Common myeloid progenitor, CD34-positive (primary cell): ENCODE measurements around the gene FER.
"Not testable (repeated sequence)": the region's sequence is repeated elsewhere in the genome, so short reads cannot be mapped to it uniquely, and the experiment has no call there.

Experiments used
- CTCF ChIA-PET: fragments of 350-600 bp; sonication (Branson Sonifier 250); formaldehyde crosslinking; loops from one replicate; lab custom pipeline; 2021; ENCODE audit warnings: antibody characterized with exemption; lab: Charles Lee
- POLR2A ChIA-PET: fragments of 350-600 bp; sonication (Branson Sonifier 250); formaldehyde crosslinking; loops from one replicate; lab custom pipeline; 2021; ENCODE audit warnings: antibody characterized with exemption; lab: Charles Lee
- DNase-seq, 3 donors: peaks; one replicate each; pipeline versions ENCODE4 v3.0.0 to v3.0.0-alpha.2; 2013
- H3K27ac ChIP-seq, 2 experiments: 1 replicate in 1 of 2; 2 replicates in 1 of 2; pipeline ENCODE4 v1.7.0; 2013; ENCODE audit warnings: inconsistent platforms in 2 of 2, low read length in 2 of 2, mild to moderate bottlenecking in 2 of 2, low read depth in 1 of 2, moderate library complexity in 1 of 2; ENCODE audit not compliant: severe bottlenecking in 2 of 2, insufficient read depth in 1 of 2, poor library complexity in 1 of 2
- H3K27me3 ChIP-seq, 5 experiments: replicated peaks in 2 of 5; 1 replicate in 3 of 5; 2 replicates in 2 of 5; pipeline versions ENCODE4 v1.6.1 to v1.7.0; 2013; ENCODE audit warnings: low read length in 4 of 5, mild to moderate bottlenecking in 2 of 5, moderate library complexity in 2 of 5, inconsistent platforms in 1 of 5; ENCODE audit not compliant: insufficient read depth in 5 of 5, control insufficient read depth in 4 of 5
- H3K36me3 ChIP-seq, 4 experiments: 1 replicate in 2 of 4; 2 replicates in 2 of 4; pipeline versions ENCODE4 v1.6.1 to v1.7.0; 2013; ENCODE audit warnings: low read length in 3 of 4, control low read depth in 1 of 4, mild to moderate bottlenecking in 1 of 4; ENCODE audit not compliant: control insufficient read depth in 4 of 4, insufficient read depth in 4 of 4
- H3K4me1 ChIP-seq, 4 experiments: 1 replicate in 3 of 4; 2 replicates in 1 of 4; pipeline versions ENCODE4 v1.6.1 to v1.7.1; 2013; ENCODE audit warnings: low read length in 3 of 4, mild to moderate bottlenecking in 3 of 4, control low read depth in 1 of 4, inconsistent platforms in 1 of 4, moderate library complexity in 1 of 4; ENCODE audit not compliant: control insufficient read depth in 4 of 4, insufficient read depth in 4 of 4; ENCODE audit errors: control extremely low read depth in 1 of 4
- H3K4me3 ChIP-seq, 7 experiments: 1 replicate in 4 of 7; 2 replicates in 3 of 7; pipeline versions ENCODE4 v1.5.1 to v1.7.0; 2013; ENCODE audit warnings: mild to moderate bottlenecking in 7 of 7, low read length in 6 of 7, moderate library complexity in 6 of 7, inconsistent platforms in 2 of 7, low read depth in 2 of 7, control low read depth in 1 of 7; ENCODE audit not compliant: insufficient read depth in 4 of 7, control insufficient read depth in 1 of 7; ENCODE audit errors: extremely low read depth in 1 of 7
- H3K9me3 ChIP-seq, 5 experiments: 1 replicate in 4 of 5; 2 replicates in 1 of 5; pipeline versions ENCODE4 v1.6.1 to v1.7.1; 2013; ENCODE audit warnings: low read length in 4 of 5, mild to moderate bottlenecking in 2 of 5, inconsistent platforms in 1 of 5, low read depth in 1 of 5, moderate library complexity in 1 of 5; ENCODE audit not compliant: control insufficient read depth in 4 of 5, insufficient read depth in 2 of 5; ENCODE audit errors: control extremely low read depth in 1 of 5
- WGBS: methylation state at CpG from one replicate; pipeline ENCODE4 v1.1.5; 2013; ENCODE audit not compliant: insufficient coverage; 5-methylcytosine and 5-hydroxymethylcytosine counted together

The FER gene

GRCh38 chr5:109016300-109016699 lies 268.6 kb downstream of the FER start:
- CTCF ChIA-PET = no interaction called here
- peak in 1 of 3 donors; percentile 8 for DNase-seq
- no CpG with 5 or more reads among the region's 1 CpG for WGBS
- no peaks in the 10 kb centered on the region for H3K9me3 ChIP-seq
- POLR2A ChIA-PET = no interaction called here
- no peak overlapping the region for H3K4me3 ChIP-seq
- no peaks in the 10 kb centered on the region for H3K36me3 ChIP-seq
- no peak overlapping the region for H3K27ac ChIP-seq
- peaks cover 0 to 3% (median 0%) of the 10 kb centered on the region in 4 experiments for H3K4me1 ChIP-seq
- H3K27me3 ChIP-seq = no peaks in the 10 kb centered on the region

DNA sequence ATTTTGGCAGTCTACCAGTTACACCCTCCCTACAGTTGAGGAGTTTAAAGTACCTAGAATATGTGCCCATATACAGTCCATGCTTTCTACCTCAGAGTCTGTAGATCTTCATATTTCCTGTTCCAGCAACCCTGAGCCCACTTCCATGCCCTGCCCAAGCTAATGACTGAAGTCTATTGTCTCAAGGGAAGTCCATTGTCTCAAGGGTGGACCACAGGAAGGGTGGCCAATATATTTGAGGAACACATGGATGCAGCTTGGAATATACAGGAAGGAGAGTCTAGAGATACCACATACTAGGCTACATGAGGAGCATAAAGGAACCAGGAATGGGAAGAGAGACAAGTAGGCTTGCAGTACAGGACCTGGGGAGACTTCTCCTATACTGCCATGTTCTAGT lies 274.4 kb downstream of the FER start:
- Histone ChIP-seq H3K36me3 (no peaks in the 10 kb centered on the region), H3K4me3 (no peak overlapping the region)
- CTCF ChIA-PET = no interaction called here

DNA sequence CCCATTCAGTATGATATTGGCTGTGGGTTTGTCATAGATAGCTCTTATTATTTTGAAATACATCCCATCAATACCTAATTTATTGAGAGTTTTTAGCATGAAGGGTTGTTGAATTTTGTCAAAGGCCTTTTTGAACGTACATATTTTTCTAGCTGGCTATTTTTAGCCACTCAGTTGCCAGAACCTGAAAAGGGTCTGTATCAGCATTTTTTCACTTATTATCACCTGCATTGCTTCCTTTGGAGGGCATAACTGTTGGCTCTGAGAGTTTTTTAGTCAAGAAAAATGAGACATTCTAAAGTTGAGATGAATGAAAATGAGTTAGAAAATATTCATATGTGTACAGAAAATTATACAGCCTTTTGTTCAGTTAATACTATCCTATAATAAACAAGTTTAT lies 278.0 kb downstream of the FER start:
- H3K4me3 ChIP-seq, POLR2A ChIA-PET, H3K4me1 ChIP-seq, H3K36me3 ChIP-seq, H3K9me3 ChIP-seq, DNase-seq, CTCF ChIA-PET, H3K27ac ChIP-seq, H3K27me3 ChIP-seq: not testable (repeated sequence)
- WGBS = no CpG with 5 or more reads among the region's 1 CpG

More for the DNA sequence above, 274.4 kb downstream of the FER start:
- Histone ChIP-seq H3K27ac (no peak overlapping the region), H3K27me3 (no peaks in the 10 kb centered on the region), H3K9me3 (peaks cover 0 to 4% (median 0%) of the 10 kb centered on the region in 5 experiments), H3K4me1 (no peaks in the 10 kb centered on the region)
- DNase-seq = no peak
- POLR2A ChIA-PET = no interaction called here

DNA sequence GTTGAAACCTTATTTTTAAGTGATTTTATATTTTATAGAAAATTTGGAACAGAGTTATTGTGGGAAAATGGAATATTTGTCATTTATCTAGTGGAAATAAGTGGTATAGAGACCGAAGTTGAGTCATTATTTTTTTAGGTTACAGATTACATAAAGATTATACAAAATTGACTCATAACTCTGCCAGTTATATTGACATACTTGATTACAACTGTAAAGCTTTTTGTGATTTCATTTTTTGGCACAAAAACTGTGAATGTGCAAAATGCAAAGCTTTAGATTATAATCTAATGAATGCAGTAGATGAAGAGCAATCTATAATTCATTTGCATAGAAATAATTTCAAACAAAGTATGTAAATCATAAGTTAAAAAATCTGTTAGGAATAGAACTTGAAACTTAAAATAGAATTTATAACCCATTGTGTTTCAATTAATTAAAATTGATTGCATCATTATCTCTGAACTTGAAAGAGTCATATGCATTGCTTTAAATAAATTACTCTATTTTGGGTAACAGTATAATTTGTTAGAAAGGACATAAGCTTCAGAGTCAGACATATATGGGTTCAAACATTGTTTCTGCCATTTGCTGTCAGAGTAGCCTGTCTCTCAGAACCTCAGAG lies 280.4 kb downstream of the FER start:
- WGBS = no CpG with 5 or more reads among the region's 1 CpG
- no peaks in the 10 kb centered on the region for H3K4me1 ChIP-seq
- peaks cover 0 to 4% (median 0%) of the 10 kb centered on the region in 5 experiments for H3K9me3 ChIP-seq
- H3K4me3 ChIP-seq = no peak overlapping the region
- CTCF ChIA-PET = no interaction called here
- DNase-seq = no peak
- H3K27ac ChIP-seq = no peak overlapping the region
- H3K27me3 ChIP-seq = no peaks in the 10 kb centered on the region
- POLR2A ChIA-PET = no interaction called here
- H3K36me3 ChIP-seq = no peaks in the 10 kb centered on the region

DNA sequence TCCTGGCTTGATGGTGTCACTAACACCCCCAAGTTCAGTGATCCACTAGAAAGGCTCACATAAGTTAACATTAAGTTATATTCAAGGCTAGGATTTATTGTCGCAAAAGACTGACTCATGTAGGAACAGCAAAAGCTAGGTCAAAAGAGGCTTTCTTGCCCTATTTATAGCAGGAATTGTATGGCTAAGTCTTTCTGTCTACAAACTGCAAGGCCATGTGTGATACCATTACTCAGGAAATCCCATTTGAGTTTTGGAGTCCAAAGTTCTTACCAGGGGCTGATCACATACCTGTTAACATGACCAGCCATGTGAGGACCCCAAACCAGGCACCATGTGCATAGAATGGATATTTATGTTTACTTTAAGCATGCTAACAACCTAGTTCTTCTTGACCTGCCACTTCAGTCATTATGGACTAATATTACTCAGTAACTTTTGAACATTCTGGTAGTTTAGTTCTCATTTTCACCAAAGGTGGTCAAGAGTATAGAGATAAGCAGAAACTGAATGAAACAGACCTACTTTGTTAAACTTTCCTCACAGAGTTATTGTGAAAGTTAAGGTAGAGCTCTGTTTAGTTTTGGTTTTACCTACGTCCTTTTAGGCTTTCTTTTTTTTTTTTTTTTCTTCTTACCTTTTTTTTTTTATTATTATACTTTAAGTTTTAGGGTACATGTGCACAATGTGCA lies 281.1 kb downstream of the FER start:
- CTCF ChIA-PET = no interaction called here
- no peak overlapping the region for H3K27ac ChIP-seq
- DNase-seq = no peak
- POLR2A ChIA-PET = no interaction called here
- WGBS = 100% methylated on average over 1 of the region's 2 CpGs
- H3K36me3 ChIP-seq = no peaks in the 10 kb centered on the region
- H3K4me1 ChIP-seq = no peaks in the 10 kb centered on the region
- H3K27me3 ChIP-seq = no peaks in the 10 kb centered on the region
- peaks cover 0 to 4% (median 0%) of the 10 kb centered on the region in 5 experiments for H3K9me3 ChIP-seq
- H3K4me3 ChIP-seq = no peak overlapping the region

DNA sequence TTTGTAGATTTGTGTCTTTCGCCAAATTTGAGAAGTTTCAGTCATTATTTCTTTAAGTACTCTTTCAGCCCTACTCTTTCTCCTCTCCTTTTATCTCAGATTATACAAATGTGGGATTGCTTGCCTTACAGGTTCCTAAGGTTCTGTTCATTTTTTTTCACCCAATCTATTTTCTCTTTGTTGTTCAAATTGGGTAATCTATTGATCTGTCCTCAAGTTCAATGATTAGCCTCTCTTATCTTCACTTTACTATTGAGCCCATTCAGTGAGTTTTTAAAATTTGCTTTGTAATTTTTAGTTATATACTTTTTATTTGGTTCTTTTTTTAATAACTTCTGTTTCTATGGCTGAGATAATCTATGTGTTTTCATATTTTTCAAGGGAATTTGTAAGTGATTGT lies 282.1 kb downstream of the FER start:
- ChIA-PET CTCF (no interaction called here), POLR2A (no interaction called here)
- no peaks in the 10 kb centered on the region for H3K27me3 ChIP-seq
- WGBS = no CpG with 5 or more reads among the region's 1 CpG
- no peaks in the 10 kb centered on the region for H3K36me3 ChIP-seq
- no peaks in the 10 kb centered on the region for H3K4me1 ChIP-seq
- no peak overlapping the region for H3K4me3 ChIP-seq
- DNase-seq = no peak
- H3K9me3 ChIP-seq = no peaks in the 10 kb centered on the region
- H3K27ac ChIP-seq = no peak overlapping the region

DNA sequence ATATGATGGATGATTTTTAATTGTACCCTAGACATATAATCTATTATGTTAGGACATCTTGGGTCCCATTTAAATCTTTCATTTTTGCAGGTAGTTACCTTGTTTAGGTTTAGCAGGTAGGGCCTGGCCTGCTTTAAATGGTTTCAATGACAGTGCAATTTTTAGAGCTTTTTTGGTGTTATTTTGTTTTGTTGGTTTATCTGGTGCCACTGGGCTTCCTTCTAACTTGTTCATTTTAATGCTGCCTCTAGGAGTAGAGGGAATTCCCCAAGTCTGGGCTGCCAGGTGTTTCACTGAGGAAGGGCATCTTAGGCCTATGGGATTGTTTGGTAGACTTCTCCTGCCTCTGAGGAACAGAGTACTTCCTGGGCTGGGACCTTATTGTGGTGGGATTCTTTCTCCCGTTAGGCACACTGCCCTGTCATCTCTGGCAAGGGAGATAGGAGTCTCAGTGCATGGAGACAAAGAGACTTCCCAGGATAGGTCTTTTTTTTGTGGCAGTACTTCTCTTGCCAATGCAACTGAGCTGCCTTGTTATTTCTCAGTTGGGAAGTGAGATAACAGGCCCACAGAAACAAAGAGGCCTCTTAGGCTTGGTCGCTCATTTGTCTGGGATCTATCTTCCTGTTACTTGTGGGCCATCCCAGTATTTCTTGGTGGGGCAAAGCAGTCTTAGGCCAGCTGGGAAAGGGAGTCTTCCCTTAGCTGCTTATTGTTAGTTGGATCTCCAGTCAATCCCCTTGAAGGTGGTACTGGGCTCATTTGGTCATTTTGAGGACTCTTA lies 282.9 kb downstream of the FER start:
- Histone ChIP-seq H3K9me3 (no peaks in the 10 kb centered on the region), H3K27ac (no peak overlapping the region), H3K36me3 (no peaks in the 10 kb centered on the region), H3K4me3 (no peak overlapping the region), H3K4me1 (no peaks in the 10 kb centered on the region), H3K27me3 (no peaks in the 10 kb centered on the region)
- 90% methylated on average over 2 of the region's 2 CpGs for WGBS
- DNase-seq = no peak
- CTCF ChIA-PET = no interaction called here
- POLR2A ChIA-PET = no interaction called here
